Measurements from ENCODE around the gene PLEKHN1.

- TF ChIP-seq, protein P1, sequence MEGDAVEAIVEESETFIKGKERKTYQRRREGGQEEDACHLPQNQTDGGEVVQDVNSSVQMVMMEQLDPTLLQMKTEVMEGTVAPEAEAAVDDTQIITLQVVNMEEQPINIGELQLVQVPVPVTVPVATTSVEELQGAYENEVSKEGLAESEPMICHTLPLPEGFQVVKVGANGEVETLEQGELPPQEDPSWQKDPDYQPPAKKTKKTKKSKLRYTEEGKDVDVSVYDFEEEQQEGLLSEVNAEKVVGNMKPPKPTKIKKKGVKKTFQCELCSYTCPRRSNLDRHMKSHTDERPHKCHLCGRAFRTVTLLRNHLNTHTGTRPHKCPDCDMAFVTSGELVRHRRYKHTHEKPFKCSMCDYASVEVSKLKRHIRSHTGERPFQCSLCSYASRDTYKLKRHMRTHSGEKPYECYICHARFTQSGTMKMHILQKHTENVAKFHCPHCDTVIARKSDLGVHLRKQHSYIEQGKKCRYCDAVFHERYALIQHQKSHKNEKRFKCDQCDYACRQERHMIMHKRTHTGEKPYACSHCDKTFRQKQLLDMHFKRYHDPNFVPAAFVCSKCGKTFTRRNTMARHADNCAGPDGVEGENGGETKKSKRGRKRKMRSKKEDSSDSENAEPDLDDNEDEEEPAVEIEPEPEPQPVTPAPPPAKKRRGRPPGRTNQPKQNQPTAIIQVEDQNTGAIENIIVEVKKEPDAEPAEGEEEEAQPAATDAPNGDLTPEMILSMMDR (IDR thresholded peaks at IDR 0.05; ENCODE audit: insufficient read depth, low read length, poor library complexity, severe bottlenecking): no peak
- no peak for TF ChIP-seq EZH2phosphoT487 (conservative IDR thresholded peaks at IDR 0.05; ENCODE audit: low read length)
Measured at GRCh38 chr1:964691-965525, 1.4 kb upstream of the PLEKHN1 start.

Data from SU-DHL-6 (cell line).